Measurements from ENCODE around the gene DNAJB6. TPM values are rescaled to one million over a fixed set of nuclear protein-coding genes. Genes with fewer than 3 reads are reported as not detected.
"Not testable (repeated sequence)": the region's sequence is repeated elsewhere in the genome, so short reads cannot be mapped to it uniquely, and the experiment has no call there.

DNAJB6 gene
- total RNA-seq, 1 donor from 2014 or later, result 126 TPM

GRCh38 chr7:157445956-157446295 lies 109.1 kb downstream of the DNAJB6 start:
- no peak for TF ChIP-seq CTCF (IDR thresholded peaks at IDR 0.05; ENCODE audit: insufficient read depth, low read length, poor library complexity, severe bottlenecking)
- Histone ChIP-seq H3K4me3 (ENCODE audit: low read depth, low read length) (no peak overlapping the region), H3K27me3 (ENCODE audit: control insufficient read depth, insufficient read depth, low read length) (no peaks in the 10 kb centered on the region), H3K36me3 (ENCODE audit: control insufficient read depth, insufficient read depth, low read length) (no peaks in the 10 kb centered on the region)
- no peak for DNase-seq (ENCODE audit: low read depth)

- H3K36me3 ChIP-seq (ENCODE audit: control insufficient read depth, insufficient read depth, low read length), result no peaks in the 10 kb centered on the region
- H3K4me3 ChIP-seq (ENCODE audit: low read depth, low read length), result no peak overlapping the region
- no peaks in the 10 kb centered on the region for H3K27me3 ChIP-seq (ENCODE audit: control insufficient read depth, insufficient read depth, low read length)
- TF ChIP-seq CTCF (IDR thresholded peaks at IDR 0.05; ENCODE audit: insufficient read depth, low read length, poor library complexity, severe bottlenecking), result no peak
- DNase-seq (ENCODE audit: low read depth), result no peak
Measured at GRCh38 chr7:157446322-157446721, 109.5 kb downstream of the DNAJB6 start.

GRCh38 chr7:157454003-157454402 lies 117.2 kb downstream of the DNAJB6 start:
- H3K27me3 ChIP-seq (ENCODE audit: control insufficient read depth, insufficient read depth, low read length), result peaks cover 11% of the 10 kb centered on the region
- not testable (repeated sequence) for DNase-seq (ENCODE audit: low read depth); H3K36me3 ChIP-seq (ENCODE audit: control insufficient read depth, insufficient read depth, low read length); H3K4me3 ChIP-seq (ENCODE audit: low read depth, low read length)

GRCh38 chr7:157457355-157458253 lies 120.8 kb downstream of the DNAJB6 start:
- Histone ChIP-seq H3K4me3 (ENCODE audit: low read depth, low read length) (no peak overlapping the region), H3K36me3 (ENCODE audit: control insufficient read depth, insufficient read depth, low read length) (no peaks in the 10 kb centered on the region), H3K27me3 (ENCODE audit: control insufficient read depth, insufficient read depth, low read length) (peaks cover 14% of the 10 kb centered on the region)
- TF ChIP-seq CTCF (IDR thresholded peaks at IDR 0.05; ENCODE audit: insufficient read depth, low read length, poor library complexity, severe bottlenecking), result no peak
- no peak for DNase-seq (ENCODE audit: low read depth)

DNA sequence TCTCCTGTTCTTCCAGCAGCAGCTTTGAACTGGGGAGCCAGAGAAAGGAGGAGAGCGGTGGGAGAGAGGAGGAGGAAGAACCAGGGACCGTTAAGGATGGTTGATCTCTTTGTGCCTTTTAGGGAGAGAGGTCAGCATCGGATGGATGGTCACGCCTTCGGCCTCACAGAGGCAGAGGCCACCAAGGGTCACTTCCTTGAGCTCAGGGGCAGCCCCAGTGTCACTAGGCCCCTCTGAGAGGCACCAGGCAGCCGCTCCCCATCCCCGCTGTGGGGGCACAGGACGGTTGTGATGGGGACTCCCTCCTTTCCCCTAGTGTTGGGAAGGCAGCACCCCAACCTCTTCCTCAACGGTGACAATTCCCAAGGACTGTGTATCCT lies 121.4 kb downstream of the DNAJB6 start:
- no peak overlapping the region for H3K4me3 ChIP-seq (ENCODE audit: low read depth, low read length)
- DNase-seq (ENCODE audit: low read depth), result no peak
- H3K36me3 ChIP-seq (ENCODE audit: control insufficient read depth, insufficient read depth, low read length), result no peaks in the 10 kb centered on the region
- H3K27me3 ChIP-seq (ENCODE audit: control insufficient read depth, insufficient read depth, low read length), result peaks cover 19% of the 10 kb centered on the region
- no peak for TF ChIP-seq CTCF (IDR thresholded peaks at IDR 0.05; ENCODE audit: insufficient read depth, low read length, poor library complexity, severe bottlenecking)

DNA sequence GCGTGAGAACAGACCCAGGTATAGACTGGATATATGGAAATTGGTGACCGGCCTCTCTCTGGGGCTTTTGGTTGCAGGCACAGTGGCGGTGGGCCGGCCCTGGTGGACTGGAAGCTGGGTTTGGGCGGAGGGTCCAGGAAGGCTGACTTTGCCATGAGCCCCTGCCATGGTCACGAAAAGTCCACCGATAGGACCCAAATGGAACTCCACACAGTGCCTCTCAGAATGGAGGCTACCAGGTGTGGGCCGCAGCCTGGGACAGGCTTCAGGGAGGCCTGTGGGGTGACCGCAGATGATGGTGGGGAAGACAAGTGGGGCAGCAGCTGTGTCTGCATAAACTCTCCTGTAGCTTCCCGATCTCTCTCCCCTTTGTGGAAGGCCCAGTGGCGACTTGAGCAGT lies 123.2 kb downstream of the DNAJB6 start:
- peaks cover 28% of the 10 kb centered on the region for H3K27me3 ChIP-seq (ENCODE audit: control insufficient read depth, insufficient read depth, low read length)
- no peak for DNase-seq (ENCODE audit: low read depth)
- TF ChIP-seq CTCF (IDR thresholded peaks at IDR 0.05; ENCODE audit: insufficient read depth, low read length, poor library complexity, severe bottlenecking), result no peak
- H3K4me3 ChIP-seq (ENCODE audit: low read depth, low read length), result no peak overlapping the region
- no peaks in the 10 kb centered on the region for H3K36me3 ChIP-seq (ENCODE audit: control insufficient read depth, insufficient read depth, low read length)

All from kidney epithelial cell (primary cell).